Uterus (tissue), 2 donors: ENCODE measurements around the gene NAV2.

ENCODE experiments used
- POLR2A ChIP-seq, 2 donors: fragments of 450-650 bp; IDR thresholded peaks; one replicate each; pipeline ENCODE4 v1.6.1; 2016; ENCODE audit warnings: antibody characterized with exemption in 2 of 2, mild to moderate bottlenecking in 1 of 2, moderate library complexity in 1 of 2
- TF ChIP-seq, protein P1 (sequence below), 4 experiments: fragments of 200-600 bp in 2 of 4; fragments of 450-650 bp in 2 of 4; sonication (generic) in 2 of 4; IDR thresholded peaks; one replicate each; pipeline ENCODE4 v1.5.1; 2016 to 2019; ENCODE audit warnings: antibody characterized with exemption in 4 of 4, mild to moderate bottlenecking in 2 of 4, moderate library complexity in 1 of 4

DNA sequence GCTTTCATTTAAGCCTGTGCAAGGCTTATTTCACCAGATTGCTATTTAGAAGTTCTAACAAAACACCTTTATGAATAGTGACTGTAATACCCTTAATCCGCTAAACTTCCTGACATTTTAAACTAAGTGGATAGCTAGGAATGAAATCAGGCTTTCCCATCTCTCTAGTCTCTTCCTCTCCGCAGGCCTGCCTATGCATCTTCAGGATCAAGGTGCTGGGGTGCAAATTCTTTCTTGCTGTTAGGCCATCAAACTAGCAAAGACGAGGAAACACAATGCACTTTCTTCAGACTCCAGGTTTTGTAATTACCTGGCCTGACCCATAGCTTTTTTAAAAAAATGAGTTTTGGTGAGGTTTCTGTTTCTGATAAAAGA lies 298.2 kb downstream of the NAV2 start:
- TF ChIP-seq, protein P1, sequence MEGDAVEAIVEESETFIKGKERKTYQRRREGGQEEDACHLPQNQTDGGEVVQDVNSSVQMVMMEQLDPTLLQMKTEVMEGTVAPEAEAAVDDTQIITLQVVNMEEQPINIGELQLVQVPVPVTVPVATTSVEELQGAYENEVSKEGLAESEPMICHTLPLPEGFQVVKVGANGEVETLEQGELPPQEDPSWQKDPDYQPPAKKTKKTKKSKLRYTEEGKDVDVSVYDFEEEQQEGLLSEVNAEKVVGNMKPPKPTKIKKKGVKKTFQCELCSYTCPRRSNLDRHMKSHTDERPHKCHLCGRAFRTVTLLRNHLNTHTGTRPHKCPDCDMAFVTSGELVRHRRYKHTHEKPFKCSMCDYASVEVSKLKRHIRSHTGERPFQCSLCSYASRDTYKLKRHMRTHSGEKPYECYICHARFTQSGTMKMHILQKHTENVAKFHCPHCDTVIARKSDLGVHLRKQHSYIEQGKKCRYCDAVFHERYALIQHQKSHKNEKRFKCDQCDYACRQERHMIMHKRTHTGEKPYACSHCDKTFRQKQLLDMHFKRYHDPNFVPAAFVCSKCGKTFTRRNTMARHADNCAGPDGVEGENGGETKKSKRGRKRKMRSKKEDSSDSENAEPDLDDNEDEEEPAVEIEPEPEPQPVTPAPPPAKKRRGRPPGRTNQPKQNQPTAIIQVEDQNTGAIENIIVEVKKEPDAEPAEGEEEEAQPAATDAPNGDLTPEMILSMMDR (IDR thresholded peaks at IDR 0.05), result no peak
- TF ChIP-seq POLR2A (IDR thresholded peaks at IDR 0.05), result no peak
